IMR-90 (cell line): ENCODE results near the gene FMN1. TPM values are rescaled to one million over a fixed set of nuclear protein-coding genes. Genes with fewer than 3 reads are reported as not detected.

Experiments used
- ATAC-seq: fragments of 200-7000 bp; cut with Tn5 transposase; 2 replicates; pipeline ENCODE4 v1.9.1; 2020; ENCODE audit warnings: low read depth, mild to moderate bottlenecking, moderate library complexity
- BruUV-seq: library from RNA; stranded (reverse); fragments of 400-500 nt; replicated peaks from 2 replicates; lab custom pipeline; 2021; lab: Mats Ljungman, UMichigan
- CTCF ChIA-PET: fragments of 300-600 bp; formaldehyde crosslinking; extraction: SDS; loops from one replicate; lab custom pipeline; 2021; ENCODE audit warnings: antibody characterized with exemption; lab: Yijun Ruan, JAX
- POLR2A ChIA-PET: fragments of 300-600 bp; sonication (Branson Sonifier 250); formaldehyde crosslinking; loops from one replicate; lab custom pipeline; 2022; ENCODE audit warnings: antibody characterized with exemption; ENCODE audit not compliant: unreplicated experiment; lab: Charles Lee
- DNase-seq: peaks from one replicate; pipeline ENCODE4 v3.0.0; 2013
- H2AFZ ChIP-seq: replicated peaks from 2 replicates; pipeline ENCODE3; 2013; ENCODE audit warnings: low read length, mild to moderate bottlenecking; ENCODE audit not compliant: poor library complexity
- H2AK5ac ChIP-seq: 2 replicates; pipeline ENCODE4 v1.6.1; 2013; ENCODE audit warnings: low read depth, low read length, inconsistent platforms
- H2AK9ac ChIP-seq: replicated peaks from 2 replicates; pipeline ENCODE3; 2013; ENCODE audit warnings: mild to moderate bottlenecking, low read depth, low read length, moderate library complexity; ENCODE audit not compliant: poor library complexity
- H2BK120ac ChIP-seq: 2 replicates; pipeline ENCODE4 v1.6.1; 2013; ENCODE audit warnings: low read depth, low read length, inconsistent platforms
- H2BK15ac ChIP-seq: 3 replicates; pipeline ENCODE4 v1.6.1; 2013; ENCODE audit warnings: low read depth, low read length, inconsistent platforms
- H2BK20ac ChIP-seq: 2 replicates; pipeline ENCODE4 v1.6.1; 2013; ENCODE audit warnings: low read depth, mild to moderate bottlenecking, inconsistent platforms, low read length, moderate library complexity
- H2BK5ac ChIP-seq: 2 replicates; pipeline ENCODE4 v1.6.1; 2013; ENCODE audit warnings: mild to moderate bottlenecking, low read depth, low read length, inconsistent platforms; ENCODE audit not compliant: poor library complexity, severe bottlenecking
- H3K14ac ChIP-seq: replicated peaks from 2 replicates; pipeline ENCODE4 v1.6.1; 2013; ENCODE audit warnings: low read depth, low read length, inconsistent platforms
- H3K18ac ChIP-seq: 2 replicates; pipeline ENCODE4 v1.6.1; 2013; ENCODE audit warnings: low read depth, low read length, control low read depth
- H3K23ac ChIP-seq: 2 replicates; pipeline ENCODE4 v1.6.1; 2013; ENCODE audit warnings: low read depth, low read length, inconsistent platforms
- H3K27ac ChIP-seq: 2 replicates; pipeline ENCODE4 v1.5.1; 2013; ENCODE audit warnings: mild to moderate bottlenecking, control low read depth, low read length; ENCODE audit not compliant: insufficient read depth
- H3K27me3 ChIP-seq: 2 replicates; pipeline ENCODE4 v1.6.1; 2013; ENCODE audit warnings: low read length; ENCODE audit not compliant: control insufficient read depth, insufficient read depth
- H3K36me3 ChIP-seq: 2 replicates; pipeline ENCODE4 v1.6.1; 2013; ENCODE audit warnings: low read length, mixed read lengths; ENCODE audit not compliant: control insufficient read depth, insufficient read depth
- H3K4ac ChIP-seq: 2 replicates; pipeline ENCODE4 v1.6.1; 2013; ENCODE audit warnings: low read depth, low read length, inconsistent platforms
- H3K4me1 ChIP-seq: 2 replicates; pipeline ENCODE4 v1.6.1; 2013; ENCODE audit warnings: low read length, mixed read lengths; ENCODE audit not compliant: control insufficient read depth, insufficient read depth
- H3K4me2 ChIP-seq: 2 replicates; pipeline ENCODE4 v1.6.1; 2013; ENCODE audit warnings: low read depth, mild to moderate bottlenecking, control low read depth, low read length, moderate library complexity
- H3K4me3 ChIP-seq: 2 replicates; pipeline ENCODE4 v1.5.1; 2013; ENCODE audit warnings: low read depth, mild to moderate bottlenecking, control low read depth, low read length, moderate library complexity; ENCODE audit not compliant: insufficient read depth
- H3K56ac ChIP-seq: 2 replicates; pipeline ENCODE4 v1.6.1; 2013; ENCODE audit warnings: low read length, inconsistent platforms; ENCODE audit not compliant: insufficient read depth; ENCODE audit errors: extremely low read depth
- H3K79me1 ChIP-seq, 2 experiments: 2 replicates each; pipeline ENCODE4 v1.6.1; 2013; ENCODE audit warnings: low read length in 2 of 2, inconsistent platforms in 1 of 2, low read depth in 1 of 2
- H3K9ac ChIP-seq: 2 replicates; pipeline ENCODE4 v1.6.1; 2013; ENCODE audit warnings: low read depth, low read length, control low read depth
- H3K9me1 ChIP-seq: 2 replicates; pipeline ENCODE4 v1.6.1; 2013; ENCODE audit warnings: low read length, inconsistent platforms; ENCODE audit not compliant: insufficient read depth
- H3K9me3 ChIP-seq: 2 replicates; pipeline ENCODE4 v1.6.1; 2013; ENCODE audit warnings: low read length; ENCODE audit not compliant: control insufficient read depth, insufficient read depth
- H4K20me1 ChIP-seq: 2 replicates; pipeline ENCODE4 v1.6.1; 2013; ENCODE audit warnings: low read length, inconsistent platforms; ENCODE audit not compliant: insufficient read depth
- H4K5ac ChIP-seq: 2 replicates; pipeline ENCODE4 v1.6.1; 2013; ENCODE audit warnings: mild to moderate bottlenecking, low read depth, low read length, control low read depth
- H4K8ac ChIP-seq, 2 experiments: 2 replicates each; pipeline ENCODE4 v1.6.1; 2013; ENCODE audit warnings: low read depth in 2 of 2, low read length in 2 of 2, control low read depth in 1 of 2, inconsistent platforms in 1 of 2
- H4K91ac ChIP-seq: 2 replicates; pipeline ENCODE4 v1.6.1; 2013; ENCODE audit warnings: low read depth, low read length, inconsistent platforms; ENCODE audit not compliant: insufficient read depth
- BHLHE40 ChIP-seq: fragments of 150-350 bp; IDR thresholded peaks from 2 replicates; pipeline ENCODE4 v1.6.1; 2016; ENCODE audit warnings: mild to moderate bottlenecking, low read depth, low read length
- CEBPB ChIP-seq: IDR thresholded peaks from 2 replicates; pipeline ENCODE4 v1.6.1; 2012; ENCODE audit warnings: low read depth, low read length, improper control_type of control experiment
- CHD1 ChIP-seq: IDR thresholded peaks from 2 replicates; pipeline ENCODE4 v1.6.1; 2012; ENCODE audit warnings: low read depth, low read length, improper control_type of control experiment
- FOS ChIP-seq: fragments of 150-350 bp; IDR thresholded peaks from 2 replicates; pipeline ENCODE4 v1.6.1; 2016; ENCODE audit warnings: low read depth, low read length
- MAFK ChIP-seq: IDR thresholded peaks from 2 replicates; pipeline ENCODE4 v1.6.1; 2012; ENCODE audit warnings: low read depth, low read length, improper control_type of control experiment
- NFE2L2 ChIP-seq: fragments of 150-350 bp; IDR thresholded peaks from 2 replicates; pipeline ENCODE4 v1.6.1; 2016; ENCODE audit warnings: low read depth, mild to moderate bottlenecking, low read length
- POLR2A ChIP-seq: IDR thresholded peaks from 2 replicates; pipeline ENCODE4 v1.6.1; 2012; ENCODE audit warnings: mild to moderate bottlenecking, low read depth, low read length
- RAD21 ChIP-seq: IDR thresholded peaks from 2 replicates; pipeline ENCODE4 v1.6.1; 2012; ENCODE audit warnings: low read length, improper control_type of control experiment
- RCOR1 ChIP-seq: IDR thresholded peaks from 2 replicates; pipeline ENCODE4 v1.6.1; 2012; ENCODE audit warnings: mild to moderate bottlenecking, low read length, improper control_type of control experiment; ENCODE audit not compliant: insufficient replicate concordance
- SMC3 ChIP-seq: fragments of 150-350 bp; IDR thresholded peaks from 2 replicates; pipeline ENCODE4 v1.6.1; 2016; ENCODE audit warnings: low read depth, mild to moderate bottlenecking, antibody characterized with exemption, low read length, moderate library complexity
- USF2 ChIP-seq: fragments of 150-350 bp; IDR thresholded peaks from 2 replicates; pipeline ENCODE4 v1.6.1; 2017; ENCODE audit warnings: mild to moderate bottlenecking, antibody characterized with exemption, low read length, low read depth
- dilution Hi-C: fragments of 300-500 bp; cut with HindIII; formaldehyde crosslinking; loops from one replicate; pipeline ENCODE4 v1.14.3; 2018; ENCODE audit warnings: low sequenced_read_pairs; ENCODE audit not compliant: unreplicated experiment
- in situ Hi-C: fragments of 300-500 bp; cut with MboI; formaldehyde crosslinking; loops from 3 replicates; pipeline ENCODE4 v1.14.3; 2019; ENCODE audit warnings: low sequenced_read_pairs, inconsistent platforms, mixed read lengths
- intact Hi-C: fragments of 100-400 bp; cut with micrococcal nuclease; formaldehyde crosslinking; loops from 2 replicates; pipeline ENCODE4 v1.10.0; 2022
- polyA plus RNA-seq, 3 experiments: library from polyadenylated mRNA; depleted of rRNA; stranded (reverse); fragments of >200 nt; gene quantifications; 2 replicates each; pipeline ENCODE4 v1.2.3, GENCODE V29; 2012; ENCODE audit warnings: low replicate concordance in 1 of 3
- total RNA-seq: library from RNA; depleted of rRNA; stranded (reverse); fragments of >200 nt; gene quantifications from 2 replicates; pipeline ENCODE4 v1.2.3, GENCODE V29; 2012
- TF ChIP-seq, protein P1 (sequence below): conservative IDR thresholded peaks from 2 replicates; pipeline ENCODE4 v1.5.1; 2012; ENCODE audit warnings: mild to moderate bottlenecking, low read depth, low read length, improper control_type of control experiment

The FMN1 gene
- total and polyA plus RNA-seq, 2 of the 4 experiments (the other 2 are of a cell fraction) = 7.3 to 17.6 TPM

DNA sequence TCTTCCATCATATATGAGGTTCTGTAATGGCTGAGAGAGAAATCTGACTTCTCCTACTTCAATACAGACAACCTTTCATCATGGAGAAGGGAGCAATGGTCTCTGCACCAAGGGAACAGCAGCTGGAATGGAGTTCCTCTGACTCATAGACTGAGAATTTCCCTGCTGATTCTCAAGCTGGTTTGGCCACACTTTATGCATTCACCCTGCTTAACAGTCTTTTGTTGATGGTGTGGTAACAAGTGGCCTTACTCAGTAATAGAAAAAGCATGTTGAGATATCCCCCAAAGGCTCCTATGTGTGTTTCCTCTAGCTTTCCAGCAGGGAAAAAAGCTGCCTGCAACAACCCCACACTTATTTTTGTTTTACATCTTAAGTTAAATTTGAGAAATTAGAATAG lies 338.6 kb downstream of the FMN1 start:
- Histone ChIP-seq H2BK120ac (peak overlapping the region; percentile 99), H2AK5ac (peak overlapping the region; percentile 39; the same call in 1 of the 2 replicates), H3K9me3 (no peaks in the 10 kb centered on the region), H2AFZ (no peak overlapping the region), H2BK5ac (peak overlapping the region; percentile 100), H3K18ac (peak overlapping the region; percentile 97; the same call in 1 of the 2 replicates), H3K56ac (peak overlapping the region; percentile 96), H3K27ac (peak overlapping the region; percentile 5; the same call in 1 of the 2 replicates), H3K4me2 (no peak overlapping the region), H3K9ac (peak overlapping the region; percentile 16; the same call in 1 of the 2 replicates), H4K5ac (peak overlapping the region; percentile 83; the same call in 1 of the 2 replicates), H4K20me1 (no peaks in the 10 kb centered on the region), H3K36me3 (0 out of 2 replicates have a peak, but pooled peaks cover 3% of the 10 kb centered on the region), H4K8ac (peak overlapping the region; percentile 87 to 99), H3K79me1 (peaks cover 15 to 60% of the 10 kb centered on the region in 2 experiments; a peak in 3 of 4 replicates), H4K91ac (peak overlapping the region; percentile 99), H3K4ac (peak overlapping the region; percentile 99; the same call in 1 of the 2 replicates), H3K9me1 (peaks cover 14% of the 10 kb centered on the region), H3K4me3 (no peak overlapping the region), H2AK9ac (no peak overlapping the region), H3K4me1 (peaks cover 27% of the 10 kb centered on the region), H2BK20ac (peak overlapping the region; percentile 99), H3K27me3 (no peaks in the 10 kb centered on the region), H3K14ac (peak overlapping the region; percentile 99; the same call in 1 of the 2 replicates), H3K23ac (peak overlapping the region; percentile 97), H2BK15ac (peak overlapping the region; percentile 94; the same call in 1 of the 3 replicates)
- DNase-seq (peak; percentile 100), ATAC-seq (peak; percentile 83)
- POLR2A ChIA-PET = interaction anchor here (0.5 to 1.3 kb wide), 2 partner anchors 14 to 52 kb away, joined by 4 to 6 read pairs; no protein-coding TSS in a partner anchor
- TSS peak; percentile 14 for BruUV-seq
- in situ Hi-C loops (no loop called here), dilution Hi-C loops (no loop called here), intact Hi-C loops (loop anchor here (1.0 to 5.0 kb wide), 2 partner anchors 14 to 189 kb away; no protein-coding TSS in a partner anchor)
- TF ChIP-seq RCOR1 (peak; percentile 88), SMC3 (no peak), RAD21 (peak; percentile 40), MAFK (0 out of 2 replicates have a peak, but pooled peaks have one; percentile 14), FOS (peak; percentile 88), NFE2L2 (peak; percentile 41; the same call in 1 of the 2 replicates), CHD1 (0 out of 2 replicates have a peak, but pooled peaks have one; percentile 27), POLR2A (no peak; the same call in 1 of the 2 replicates), BHLHE40 (peak; percentile 29; the same call in 1 of the 2 replicates), USF2 (no peak), CEBPB (peak; percentile 84)
- TF ChIP-seq, protein P1, sequence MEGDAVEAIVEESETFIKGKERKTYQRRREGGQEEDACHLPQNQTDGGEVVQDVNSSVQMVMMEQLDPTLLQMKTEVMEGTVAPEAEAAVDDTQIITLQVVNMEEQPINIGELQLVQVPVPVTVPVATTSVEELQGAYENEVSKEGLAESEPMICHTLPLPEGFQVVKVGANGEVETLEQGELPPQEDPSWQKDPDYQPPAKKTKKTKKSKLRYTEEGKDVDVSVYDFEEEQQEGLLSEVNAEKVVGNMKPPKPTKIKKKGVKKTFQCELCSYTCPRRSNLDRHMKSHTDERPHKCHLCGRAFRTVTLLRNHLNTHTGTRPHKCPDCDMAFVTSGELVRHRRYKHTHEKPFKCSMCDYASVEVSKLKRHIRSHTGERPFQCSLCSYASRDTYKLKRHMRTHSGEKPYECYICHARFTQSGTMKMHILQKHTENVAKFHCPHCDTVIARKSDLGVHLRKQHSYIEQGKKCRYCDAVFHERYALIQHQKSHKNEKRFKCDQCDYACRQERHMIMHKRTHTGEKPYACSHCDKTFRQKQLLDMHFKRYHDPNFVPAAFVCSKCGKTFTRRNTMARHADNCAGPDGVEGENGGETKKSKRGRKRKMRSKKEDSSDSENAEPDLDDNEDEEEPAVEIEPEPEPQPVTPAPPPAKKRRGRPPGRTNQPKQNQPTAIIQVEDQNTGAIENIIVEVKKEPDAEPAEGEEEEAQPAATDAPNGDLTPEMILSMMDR = peak; percentile 34; the same call in 1 of the 2 replicates
- CTCF ChIA-PET = interaction anchor here (0.9 kb wide), 1 partner anchor 193 kb away, joined by 3 read pairs; no protein-coding TSS in a partner anchor
